ENCODE results near the gene FAM13B.

Gene FAM13B

GRCh38 chr5:138064526-138064925 is 31.6 kb upstream of the FAM13B start:
- no peak for DNase-seq (ENCODE audit: low read depth in 1 of 2, low spot score in 1 of 2)
- Histone ChIP-seq H3K4me3 (replicated peaks; ENCODE audit: insufficient read depth, low read length) (no peak overlapping the region), H3K27me3 (ENCODE audit: insufficient read depth, poor library complexity, severe bottlenecking) (no peaks in the 10 kb centered on the region), H3K27ac (replicated peaks) (no peak overlapping the region)
- TF ChIP-seq SPI1 (IDR thresholded peaks at IDR 0.05; ENCODE audit: borderline replicate concordance, low read depth) (no peak), REST (IDR thresholded peaks at IDR 0.05; ENCODE audit: insufficient replicate concordance, low read depth) (no peak), POLR2AphosphoS5 (IDR thresholded peaks at IDR 0.05; ENCODE audit: low read depth) (no peak), CTCF (IDR thresholded peaks at IDR 0.05; ENCODE audit: insufficient read depth, low read length) (no peak), GABPA (IDR thresholded peaks at IDR 0.05; ENCODE audit: low read depth) (no peak)

GRCh38 chr5:138054847-138055558 is 22.1 kb upstream of the FAM13B start:
- Histone ChIP-seq H3K27ac (replicated peaks) (no peak overlapping the region), H3K4me3 (replicated peaks; ENCODE audit: insufficient read depth, low read length) (no peak overlapping the region), H3K27me3 (ENCODE audit: insufficient read depth, poor library complexity, severe bottlenecking) (no peaks in the 10 kb centered on the region)
- DNase-seq (ENCODE audit: low read depth in 1 of 2, low spot score in 1 of 2), result no peak
- TF ChIP-seq REST (IDR thresholded peaks at IDR 0.05; ENCODE audit: insufficient replicate concordance, low read depth) (no peak), CTCF (IDR thresholded peaks at IDR 0.05; ENCODE audit: insufficient read depth, low read length) (no peak), SPI1 (IDR thresholded peaks at IDR 0.05; ENCODE audit: borderline replicate concordance, low read depth) (no peak), GABPA (IDR thresholded peaks at IDR 0.05; ENCODE audit: low read depth) (no peak), POLR2AphosphoS5 (IDR thresholded peaks at IDR 0.05; ENCODE audit: low read depth) (no peak)

GRCh38 chr5:138054206-138054605 is 21.3 kb upstream of the FAM13B start:
- Histone ChIP-seq H3K4me3 (replicated peaks; ENCODE audit: insufficient read depth, low read length) (no peak overlapping the region), H3K27ac (replicated peaks) (no peak overlapping the region), H3K27me3 (ENCODE audit: insufficient read depth, poor library complexity, severe bottlenecking) (no peaks in the 10 kb centered on the region)
- TF ChIP-seq SPI1 (IDR thresholded peaks at IDR 0.05; ENCODE audit: borderline replicate concordance, low read depth) (no peak), POLR2AphosphoS5 (IDR thresholded peaks at IDR 0.05; ENCODE audit: low read depth) (no peak), REST (IDR thresholded peaks at IDR 0.05; ENCODE audit: insufficient replicate concordance, low read depth) (no peak), GABPA (IDR thresholded peaks at IDR 0.05; ENCODE audit: low read depth) (no peak), CTCF (IDR thresholded peaks at IDR 0.05; ENCODE audit: insufficient read depth, low read length) (no peak)
- DNase-seq (ENCODE audit: low read depth in 1 of 2, low spot score in 1 of 2), result no peak
